Measurements from ENCODE around the gene TTC22. TPM values are rescaled to one million over a fixed set of nuclear protein-coding genes. Genes with fewer than 3 reads are reported as not detected.

Gene TTC22
- total and polyA plus RNA-seq, 4 experiments from 2014 or later = 1.4 to 19.0 (median 12.1) TPM

DNA sequence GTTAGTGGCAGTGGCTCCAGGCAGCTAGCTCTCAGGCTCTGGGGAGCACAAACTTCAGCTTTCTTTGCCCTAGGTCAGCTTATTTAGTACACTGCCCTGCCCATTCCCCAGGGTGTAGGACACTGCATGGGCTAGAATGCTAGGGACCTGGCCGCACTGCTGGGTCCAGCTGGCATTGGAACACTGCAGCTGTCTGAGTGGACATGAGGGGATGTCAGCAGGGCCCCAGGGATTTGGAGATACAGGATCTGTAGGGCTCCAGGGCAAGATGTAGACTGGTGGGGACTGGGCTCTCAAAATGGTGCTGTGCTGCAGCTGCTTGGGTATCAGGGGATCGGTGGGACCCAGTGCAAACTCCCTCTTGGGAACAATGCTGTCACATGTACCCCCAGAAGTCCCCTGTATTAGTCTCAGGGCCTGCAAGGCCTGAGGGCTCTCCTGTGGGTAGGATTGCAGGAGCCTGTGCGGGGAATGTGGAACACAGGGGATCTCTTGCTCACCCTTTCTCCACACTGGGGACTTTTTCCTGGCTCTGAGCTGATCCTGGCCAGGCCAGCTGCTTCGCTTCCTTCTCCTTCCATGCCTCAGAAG is 25.2 kb upstream of the TTC22 start:
- Mint-ChIP-seq H3K27me3 (no peaks in the 10 kb centered on the region), H3K9me3 (peaks cover 0 to 59% (median 37%) of the 10 kb centered on the region in 8 donors), H3K4me1 (no peaks in the 10 kb centered on the region), H3K4me3 (no peak overlapping the region), H3K36me3 (peaks cover 23 to 38% of the 10 kb centered on the region in 2 donors), H3K27ac (no peak overlapping the region)
- intact Hi-C loops (cut with micrococcal nuclease) = no loop called here
- Histone ChIP-seq H3K36me3 (ENCODE audit: insufficient read depth, low read length) (no peaks in the 10 kb centered on the region), H3K4me3 (ENCODE audit: low read length in 2 of 2) (no peak overlapping the region), H3K4me1 (ENCODE audit: insufficient read depth, low read length) (no peaks in the 10 kb centered on the region), H3K9me3 (ENCODE audit: control insufficient read depth in 1 of 2, low read length in 2 of 2) (no peaks in the 10 kb centered on the region), H3K27me3 (ENCODE audit: insufficient read depth, low read length) (no peaks in the 10 kb centered on the region), H3K27ac (ENCODE audit: low read depth, low read length) (no peak overlapping the region)
- ChIA-PET CTCF (ENCODE audit: partially characterized antibody) (no interaction called here), POLR2A (ENCODE audit: partially characterized antibody) (no interaction called here)
- DNase-seq = no peak

DNA sequence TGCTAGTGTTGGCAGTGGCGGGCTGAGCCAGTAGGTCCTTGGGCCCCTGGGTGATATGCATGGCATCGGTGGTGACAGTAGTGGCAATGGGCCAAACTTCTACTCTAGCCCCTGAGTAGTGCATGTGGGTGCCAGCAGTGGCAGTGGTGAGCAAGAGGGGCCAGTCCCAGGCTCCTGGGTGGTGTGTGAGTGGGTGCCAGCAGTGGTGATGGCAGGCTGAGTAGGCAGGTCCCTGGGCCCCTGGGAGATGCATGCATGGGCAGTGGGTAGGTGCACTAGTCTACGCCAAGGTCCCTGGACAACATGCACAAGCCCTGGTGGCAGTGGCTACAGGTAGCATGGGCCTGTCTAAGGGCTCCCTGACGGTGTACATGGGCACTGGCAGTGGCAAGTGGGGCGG is 24.6 kb upstream of the TTC22 start:
- Mint-ChIP-seq H3K36me3 (peaks cover 18 to 34% of the 10 kb centered on the region in 2 donors), H3K4me3 (no peak overlapping the region), H3K27me3 (no peaks in the 10 kb centered on the region), H3K9me3 (peaks cover 0 to 54% (median 32%) of the 10 kb centered on the region in 8 donors), H3K4me1 (no peaks in the 10 kb centered on the region), H3K27ac (no peak overlapping the region)
- ChIA-PET POLR2A (ENCODE audit: partially characterized antibody) (no interaction called here), CTCF (ENCODE audit: partially characterized antibody) (no interaction called here)
- H3K36me3 ChIP-seq (ENCODE audit: insufficient read depth, low read length) = no peaks in the 10 kb centered on the region
- no peak for DNase-seq
- H3K4me3 ChIP-seq (ENCODE audit: low read length in 2 of 2) = no peak overlapping the region
- H3K9me3 ChIP-seq (ENCODE audit: control insufficient read depth in 1 of 2, low read length in 2 of 2) = no peaks in the 10 kb centered on the region
- H3K27ac ChIP-seq (ENCODE audit: low read depth, low read length) = no peak overlapping the region
- no peaks in the 10 kb centered on the region for H3K27me3 ChIP-seq (ENCODE audit: insufficient read depth, low read length)
- no peaks in the 10 kb centered on the region for H3K4me1 ChIP-seq (ENCODE audit: insufficient read depth, low read length)
- intact Hi-C loops (cut with micrococcal nuclease) = no loop called here

DNA sequence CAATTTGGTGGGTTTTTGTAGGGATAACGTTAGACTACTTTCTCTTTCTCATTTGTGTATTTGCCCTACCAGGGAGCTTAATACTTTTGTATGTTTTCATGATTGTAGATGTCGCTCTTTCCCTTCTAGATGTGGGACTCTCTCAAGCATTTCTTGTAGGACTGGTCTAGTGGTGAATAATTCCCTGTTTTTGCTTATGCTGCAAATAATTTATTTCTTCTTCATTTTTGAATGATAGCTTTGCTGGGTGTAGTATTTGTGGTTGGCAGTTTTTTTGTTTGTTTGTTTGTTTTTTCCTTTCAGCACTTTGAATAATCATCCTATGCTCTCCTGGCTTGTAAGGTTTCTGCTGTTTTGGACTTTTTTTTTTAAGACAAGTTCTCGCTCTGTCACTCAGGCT is 22.5 kb upstream of the TTC22 start:
- H3K4me1 ChIP-seq (ENCODE audit: insufficient read depth, low read length) = no peaks in the 10 kb centered on the region
- peaks cover 0 to 3% (median 0%) of the 10 kb centered on the region in 4 donors for H3K4me1 Mint-ChIP-seq
- DNase-seq = no peak
- no peak overlapping the region for H3K4me3 Mint-ChIP-seq
- no peak overlapping the region for H3K4me3 ChIP-seq (ENCODE audit: low read length in 2 of 2)
- ChIA-PET CTCF (ENCODE audit: partially characterized antibody) (no interaction called here), POLR2A (ENCODE audit: partially characterized antibody) (no interaction called here)
- no peaks in the 10 kb centered on the region for H3K27me3 ChIP-seq (ENCODE audit: insufficient read depth, low read length)
- H3K9me3 ChIP-seq (ENCODE audit: control insufficient read depth in 1 of 2, low read length in 2 of 2) = no peaks in the 10 kb centered on the region
- no peak overlapping the region for H3K27ac ChIP-seq (ENCODE audit: low read depth, low read length)
- H3K9me3 Mint-ChIP-seq = peaks cover 0 to 43% (median 24%) of the 10 kb centered on the region in 8 donors
- no peaks in the 10 kb centered on the region for H3K27me3 Mint-ChIP-seq
- H3K27ac Mint-ChIP-seq = no peak overlapping the region
- peaks cover 13 to 31% of the 10 kb centered on the region in 2 donors for H3K36me3 Mint-ChIP-seq
- H3K36me3 ChIP-seq (ENCODE audit: insufficient read depth, low read length) = no peaks in the 10 kb centered on the region
- intact Hi-C loops (cut with micrococcal nuclease) = no loop called here

DNA sequence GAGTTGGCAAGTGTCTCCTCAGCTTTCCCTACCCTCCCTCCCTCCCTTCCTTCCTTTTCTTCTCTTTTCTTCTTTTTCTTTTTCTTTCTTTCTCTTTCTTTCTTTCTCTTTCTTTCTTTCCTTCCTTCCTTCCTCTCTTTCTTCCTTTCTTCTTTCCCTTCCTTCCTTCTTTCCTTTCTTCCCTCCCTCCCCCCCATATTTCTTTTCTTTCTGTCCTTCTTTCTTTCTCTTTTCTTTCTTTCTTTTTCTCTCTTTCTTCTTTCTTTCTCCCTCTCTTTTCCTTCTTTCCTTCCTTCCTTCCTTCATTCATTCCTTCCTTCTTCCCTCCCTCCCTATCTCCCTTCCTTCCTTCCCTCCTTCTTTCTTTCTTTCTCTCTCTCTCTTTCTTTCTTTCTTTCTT is 18.6 kb upstream of the TTC22 start:
- no peak overlapping the region for H3K4me3 Mint-ChIP-seq
- H3K27ac Mint-ChIP-seq = peak overlapping the region in 1 of 7 donors; percentile 77
- Histone ChIP-seq H3K4me3 (ENCODE audit: low read length in 2 of 2) (no peak overlapping the region), H3K27ac (ENCODE audit: low read depth, low read length) (no peak overlapping the region), H3K4me1 (ENCODE audit: insufficient read depth, low read length) (no peaks in the 10 kb centered on the region), H3K36me3 (ENCODE audit: insufficient read depth, low read length) (no peaks in the 10 kb centered on the region), H3K9me3 (ENCODE audit: control insufficient read depth in 1 of 2, low read length in 2 of 2) (no peaks in the 10 kb centered on the region), H3K27me3 (ENCODE audit: insufficient read depth, low read length) (no peaks in the 10 kb centered on the region)
- H3K9me3 Mint-ChIP-seq = peaks cover 0 to 24% (median 14%) of the 10 kb centered on the region in 8 donors
- ChIA-PET POLR2A (ENCODE audit: partially characterized antibody) (no interaction called here), CTCF (ENCODE audit: partially characterized antibody) (no interaction called here)
- intact Hi-C loops (cut with micrococcal nuclease) = no loop called here
- no peaks in the 10 kb centered on the region for H3K27me3 Mint-ChIP-seq
- peaks cover 0 to 8% (median 5%) of the 10 kb centered on the region in 4 donors for H3K4me1 Mint-ChIP-seq
- DNase-seq = no peak
- peaks cover 10 to 13% of the 10 kb centered on the region in 2 donors for H3K36me3 Mint-ChIP-seq

DNA sequence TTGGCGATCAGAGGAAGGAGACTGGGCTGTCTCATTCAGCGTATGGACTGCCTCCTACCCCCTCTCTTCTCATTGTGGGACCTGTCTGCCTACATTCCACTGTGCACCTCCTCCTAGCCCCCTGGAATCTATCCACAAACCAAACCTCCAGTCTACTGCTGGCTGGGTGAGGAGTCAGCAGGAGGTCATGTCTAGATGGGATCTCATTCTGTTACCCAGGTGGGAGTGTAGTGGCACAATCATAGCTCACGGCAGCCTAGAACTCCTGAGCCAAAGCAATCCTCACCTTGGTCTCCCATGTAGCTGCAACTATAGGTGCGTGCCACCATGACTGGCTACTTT is 18.0 kb upstream of the TTC22 start:
- H3K27ac Mint-ChIP-seq = peak overlapping the region in 2 of 7 donors; percentile 20 to 37
- H3K4me1 Mint-ChIP-seq = peaks cover 0 to 8% (median 5%) of the 10 kb centered on the region in 4 donors

DNA sequence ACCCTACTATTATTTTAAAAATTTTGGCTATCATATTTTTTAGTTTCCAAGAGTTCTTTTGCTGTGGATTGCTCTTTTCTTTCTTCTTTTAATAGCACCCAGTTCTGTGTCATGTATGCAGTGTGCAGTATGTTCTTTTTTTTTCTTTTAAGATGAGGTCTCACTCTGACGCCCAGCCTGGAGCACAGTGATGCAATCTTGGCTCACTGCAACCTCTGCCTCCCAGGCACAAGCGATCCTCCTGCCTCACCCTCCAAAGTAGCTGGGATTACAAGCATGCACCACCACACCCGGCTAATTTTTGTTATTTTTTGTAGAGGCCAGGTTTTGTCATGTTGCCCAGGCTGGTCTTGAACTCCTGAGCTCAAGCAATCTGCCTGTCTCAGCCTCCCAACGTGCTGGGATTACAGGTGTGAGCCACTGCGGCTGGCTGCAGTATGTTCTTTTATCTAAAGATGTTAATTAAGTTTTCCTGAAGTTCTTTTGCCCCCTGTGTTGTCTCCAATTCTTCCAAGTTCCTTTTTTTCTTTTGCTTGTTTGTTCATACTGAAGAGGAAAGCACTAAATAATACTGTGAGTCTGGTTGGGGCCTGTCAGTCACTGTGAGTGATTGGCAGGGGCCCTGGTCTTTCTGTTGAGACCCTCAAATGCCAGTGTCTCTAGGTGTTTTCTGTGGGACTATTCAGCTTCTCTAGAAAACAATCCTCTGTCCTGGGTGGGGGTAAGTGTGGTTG is 17.5 kb upstream of the TTC22 start:
- no peak for DNase-seq
- no peak overlapping the region for H3K27ac ChIP-seq (ENCODE audit: low read depth, low read length)
- Mint-ChIP-seq H3K27me3 (no peaks in the 10 kb centered on the region), H3K4me1 (peaks cover 0 to 8% (median 5%) of the 10 kb centered on the region in 4 donors), H3K9me3 (peaks cover 0 to 14% (median 5%) of the 10 kb centered on the region in 8 donors), H3K36me3 (peaks cover 5 to 7% of the 10 kb centered on the region in 2 donors), H3K4me3 (no peak overlapping the region), H3K27ac (peak overlapping the region in 4 of 7 donors; percentile 20 to 66 (median 50))
- no peak overlapping the region for H3K4me3 ChIP-seq (ENCODE audit: low read length in 2 of 2)
- ChIA-PET CTCF (ENCODE audit: partially characterized antibody) (interaction anchor here (0.9 kb wide), 1 partner anchor 145 kb away, joined by 4 read pairs; no protein-coding TSS in a partner anchor), POLR2A (ENCODE audit: partially characterized antibody) (no interaction called here)
- no peaks in the 10 kb centered on the region for H3K4me1 ChIP-seq (ENCODE audit: insufficient read depth, low read length)
- intact Hi-C loops (cut with micrococcal nuclease) = no loop called here
- H3K27me3 ChIP-seq (ENCODE audit: insufficient read depth, low read length) = no peaks in the 10 kb centered on the region
- no peaks in the 10 kb centered on the region for H3K36me3 ChIP-seq (ENCODE audit: insufficient read depth, low read length)
- H3K9me3 ChIP-seq (ENCODE audit: control insufficient read depth in 1 of 2, low read length in 2 of 2) = no peaks in the 10 kb centered on the region

More for the DNA sequence above, 18.0 kb upstream of the TTC22 start:
- H3K36me3 Mint-ChIP-seq = peaks cover 9% of the 10 kb centered on the region in 2 donors
- ChIA-PET POLR2A (ENCODE audit: partially characterized antibody) (no interaction called here), CTCF (ENCODE audit: partially characterized antibody) (no interaction called here)
- H3K27ac ChIP-seq (ENCODE audit: low read depth, low read length) = no peak overlapping the region
- intact Hi-C loops (cut with micrococcal nuclease) = no loop called here
- H3K9me3 Mint-ChIP-seq = peaks cover 0 to 18% (median 9%) of the 10 kb centered on the region in 8 donors
- H3K27me3 ChIP-seq (ENCODE audit: insufficient read depth, low read length) = no peaks in the 10 kb centered on the region
- DNase-seq = no peak
- no peak overlapping the region for H3K4me3 Mint-ChIP-seq
- H3K4me3 ChIP-seq (ENCODE audit: low read length in 2 of 2) = no peak overlapping the region
- no peaks in the 10 kb centered on the region for H3K36me3 ChIP-seq (ENCODE audit: insufficient read depth, low read length)
- H3K9me3 ChIP-seq (ENCODE audit: control insufficient read depth in 1 of 2, low read length in 2 of 2) = no peaks in the 10 kb centered on the region
- H3K4me1 ChIP-seq (ENCODE audit: insufficient read depth, low read length) = no peaks in the 10 kb centered on the region
- no peaks in the 10 kb centered on the region for H3K27me3 Mint-ChIP-seq

DNA sequence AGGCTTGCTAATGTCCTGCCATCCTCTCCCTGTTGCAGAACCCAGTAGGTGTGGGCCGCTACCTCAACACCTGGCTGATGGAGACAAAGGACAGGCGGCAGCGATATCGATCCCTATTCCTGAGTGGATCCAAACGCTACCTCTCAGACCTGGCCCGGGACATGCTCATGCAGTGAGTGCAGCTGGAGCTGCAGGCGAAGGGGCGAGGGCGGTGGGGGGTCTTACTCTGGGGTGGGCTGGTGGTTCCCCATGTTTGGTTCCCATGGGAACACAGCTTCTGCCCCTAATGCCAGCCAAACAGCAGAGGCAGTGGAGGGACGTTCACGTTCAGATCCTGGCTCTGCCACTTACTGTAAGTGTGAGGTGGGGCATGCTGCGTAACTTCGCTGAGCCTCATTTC is 15.8 kb upstream of the TTC22 start:
- peaks cover 0 to 2% of the 10 kb centered on the region in 2 donors for H3K36me3 Mint-ChIP-seq
- no peaks in the 10 kb centered on the region for H3K9me3 Mint-ChIP-seq
- H3K4me1 Mint-ChIP-seq = peaks cover 0 to 8% (median 5%) of the 10 kb centered on the region in 4 donors
- no peaks in the 10 kb centered on the region for H3K27me3 Mint-ChIP-seq
- ChIA-PET POLR2A (ENCODE audit: partially characterized antibody) (no interaction called here), CTCF (ENCODE audit: partially characterized antibody) (interaction anchor here (0.9 kb wide), 1 partner anchor 70 kb away, joined by 3 read pairs; the partner anchor contains the start of gene DHCR24)
- Histone ChIP-seq H3K4me3 (ENCODE audit: low read length in 2 of 2) (no peak overlapping the region), H3K9me3 (ENCODE audit: control insufficient read depth in 1 of 2, low read length in 2 of 2) (no peaks in the 10 kb centered on the region), H3K27me3 (ENCODE audit: insufficient read depth, low read length) (no peaks in the 10 kb centered on the region), H3K36me3 (ENCODE audit: insufficient read depth, low read length) (no peaks in the 10 kb centered on the region), H3K27ac (ENCODE audit: low read depth, low read length) (no peak overlapping the region), H3K4me1 (ENCODE audit: insufficient read depth, low read length) (no peaks in the 10 kb centered on the region)
- intact Hi-C loops (cut with micrococcal nuclease) = no loop called here
- DNase-seq = no peak
- H3K4me3 Mint-ChIP-seq = no peak overlapping the region
- peak overlapping the region in 1 of 7 donors; percentile 36 for H3K27ac Mint-ChIP-seq
